ENCODE measurements around the gene SYNDIG1L. TPM values are rescaled to one million over a fixed set of nuclear protein-coding genes. Genes with fewer than 3 reads are reported as not detected.

The SYNDIG1L gene
- total RNA-seq, 1 experiment from 2014 or later, result 0.33 TPM

DNA sequence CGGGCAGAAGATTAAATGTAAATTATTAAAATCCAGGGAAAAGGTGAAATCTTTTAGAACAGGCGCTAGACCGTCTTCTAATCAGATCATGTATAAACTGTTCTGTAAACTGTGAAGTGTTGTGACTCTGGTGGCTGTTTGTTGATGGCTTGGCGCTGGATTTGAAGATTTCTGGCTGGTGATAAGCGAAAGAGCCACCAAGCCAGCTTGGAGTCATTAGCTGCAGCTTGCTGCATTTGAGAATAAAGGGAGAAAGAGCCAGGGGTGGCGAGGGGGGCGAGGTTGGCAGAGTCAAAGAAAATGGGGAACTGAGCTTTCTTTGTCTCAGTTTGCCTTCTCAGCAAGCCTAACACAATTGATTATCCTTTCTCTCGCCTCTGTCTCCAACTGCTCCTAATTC, 8.0 kb downstream of the SYNDIG1L start:
- H3K4me1 ChIP-seq (ENCODE audit: insufficient read depth, low read length), result peaks cover 5% of the 10 kb centered on the region; the same call in 1 of the 2 replicates
- H3K36me3 Mint-ChIP-seq (ENCODE audit: insufficient read depth in 1 of 3, low read depth in 3 of 3), result no peaks in the 10 kb centered on the region
- H3K18ac ChIP-seq (ENCODE audit: insufficient read length, low read depth, low read length), result no peak overlapping the region
- no peak overlapping the region for H3K4me2 ChIP-seq (ENCODE audit: insufficient read depth, insufficient read length, low read length)
- no peak overlapping the region for H3K27ac Mint-ChIP-seq
- no peak overlapping the region for H3K14ac ChIP-seq (ENCODE audit: insufficient read depth, low read length)
- H4K91ac ChIP-seq (ENCODE audit: insufficient read length, low read depth, low read length), result no peak overlapping the region
- WGBS (ENCODE audit: extremely low coverage, insufficient read length, low lambda C conversion rate), result no CpG with 5 or more reads among the region's 8 CpGs
- H3K9me3 ChIP-seq (ENCODE audit: control insufficient read depth, low read depth, low read length), result no peaks in the 10 kb centered on the region
- H3K56ac ChIP-seq (ENCODE audit: insufficient read length, low read depth, low read length), result no peak overlapping the region
- H4K5ac ChIP-seq (ENCODE audit: insufficient read length, low read depth, low read length), result no peak overlapping the region
- H2AK5ac ChIP-seq (ENCODE audit: insufficient read length, low read length), result no peak overlapping the region
- H3K4me1 Mint-ChIP-seq, result peaks cover 27 to 37% of the 10 kb centered on the region in 2 experiments
- no peak overlapping the region for H3K4me3 Mint-ChIP-seq
- H3T11ph ChIP-seq (ENCODE audit: low read length), result no peak overlapping the region
- no peak overlapping the region for H3K23ac ChIP-seq (ENCODE audit: insufficient read length, low read depth, low read length)
- H3K27ac ChIP-seq (ENCODE audit: insufficient read length, low read depth, low read length), result no peak overlapping the region
- H2AFZ ChIP-seq (ENCODE audit: low read length), result no peak overlapping the region
- H2BK15ac ChIP-seq (ENCODE audit: low read depth, low read length), result no peak overlapping the region
- H2BK120ac ChIP-seq (ENCODE audit: low read depth, low read length, poor library complexity, severe bottlenecking), result no peak overlapping the region
- no peaks in the 10 kb centered on the region for H3K27me3 ChIP-seq (ENCODE audit: insufficient read depth, low read length)
- TF ChIP-seq, protein P1, sequence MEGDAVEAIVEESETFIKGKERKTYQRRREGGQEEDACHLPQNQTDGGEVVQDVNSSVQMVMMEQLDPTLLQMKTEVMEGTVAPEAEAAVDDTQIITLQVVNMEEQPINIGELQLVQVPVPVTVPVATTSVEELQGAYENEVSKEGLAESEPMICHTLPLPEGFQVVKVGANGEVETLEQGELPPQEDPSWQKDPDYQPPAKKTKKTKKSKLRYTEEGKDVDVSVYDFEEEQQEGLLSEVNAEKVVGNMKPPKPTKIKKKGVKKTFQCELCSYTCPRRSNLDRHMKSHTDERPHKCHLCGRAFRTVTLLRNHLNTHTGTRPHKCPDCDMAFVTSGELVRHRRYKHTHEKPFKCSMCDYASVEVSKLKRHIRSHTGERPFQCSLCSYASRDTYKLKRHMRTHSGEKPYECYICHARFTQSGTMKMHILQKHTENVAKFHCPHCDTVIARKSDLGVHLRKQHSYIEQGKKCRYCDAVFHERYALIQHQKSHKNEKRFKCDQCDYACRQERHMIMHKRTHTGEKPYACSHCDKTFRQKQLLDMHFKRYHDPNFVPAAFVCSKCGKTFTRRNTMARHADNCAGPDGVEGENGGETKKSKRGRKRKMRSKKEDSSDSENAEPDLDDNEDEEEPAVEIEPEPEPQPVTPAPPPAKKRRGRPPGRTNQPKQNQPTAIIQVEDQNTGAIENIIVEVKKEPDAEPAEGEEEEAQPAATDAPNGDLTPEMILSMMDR (conservative IDR thresholded peaks at IDR 0.05), result no peak
- no peak overlapping the region for H2BK5ac ChIP-seq (ENCODE audit: insufficient read length, low read length)
- H3K23me2 ChIP-seq (ENCODE audit: insufficient read length, low read depth, low read length, poor library complexity, severe bottlenecking), result no peaks in the 10 kb centered on the region
- H3K9ac ChIP-seq (ENCODE audit: extremely low read depth, insufficient read length, low read length), result no peak overlapping the region
- H3K27me3 Mint-ChIP-seq (ENCODE audit: low read depth), result peaks cover 10% of the 10 kb centered on the region
- no peaks in the 10 kb centered on the region for H3K79me1 ChIP-seq (ENCODE audit: insufficient read depth, low read depth, low read length, poor library complexity, severe bottlenecking)
- H2BK12ac ChIP-seq (ENCODE audit: insufficient read length, low read depth, low read length), result no peak overlapping the region
- H3K79me2 ChIP-seq (ENCODE audit: insufficient read depth, low read length), result no peaks in the 10 kb centered on the region
- DNase-seq, result no peak
- no peaks in the 10 kb centered on the region for H3K9me3 Mint-ChIP-seq
- H4K8ac ChIP-seq (replicated peaks; ENCODE audit: insufficient read length, low read depth, low read length), result no peak overlapping the region
- H2BK20ac ChIP-seq (ENCODE audit: low read depth, low read length, poor library complexity, severe bottlenecking), result no peak overlapping the region
- no peaks in the 10 kb centered on the region for H4K20me1 ChIP-seq (ENCODE audit: control insufficient read depth, insufficient read depth, insufficient read length)
- no peak overlapping the region for H3K4ac ChIP-seq (ENCODE audit: low read depth, low read length)
